GM23338 (cell line): ENCODE measurements around the gene HERC5. TPM values are rescaled to one million over a fixed set of nuclear protein-coding genes. Genes with fewer than 3 reads are reported as not detected.

Experiments
- ATAC-seq: fragments of 200-7000 bp; cut with Tn5 transposase; 3 replicates; pipeline ENCODE4 v1.9.1; 2020
- DNase-seq: peaks from one replicate; pipeline ENCODE4 v3.0.0-alpha.2; 2015; ENCODE audit warnings: low spot score
- H2AFZ ChIP-seq: fragments of 200-600 bp; sonication (generic); 2 replicates; pipeline ENCODE4 v1.8.0; 2016; ENCODE audit warnings: antibody characterized with exemption, mild to moderate bottlenecking, moderate library complexity
- H3F3A ChIP-seq: fragments of 200-600 bp; sonication (generic); replicated peaks from 2 replicates; pipeline ENCODE4 v1.8.0; 2017; ENCODE audit warnings: antibody characterized with exemption, mixed run types, low read depth
- H3K27ac ChIP-seq: fragments of 200-600 bp; sonication (generic); 2 replicates; pipeline ENCODE4 v1.6.1; 2016; ENCODE audit warnings: low read depth
- H3K27me3 ChIP-seq: fragments of 200-600 bp; sonication (generic); 2 replicates; pipeline ENCODE4 v1.8.0; 2016; ENCODE audit warnings: mild to moderate bottlenecking, mixed run types, moderate library complexity; ENCODE audit not compliant: insufficient read depth
- H3K36me3 ChIP-seq: fragments of 200-600 bp; sonication (generic); 2 replicates; pipeline ENCODE4 v1.8.0; 2016; ENCODE audit warnings: mild to moderate bottlenecking; ENCODE audit not compliant: insufficient read depth
- H3K4me1 ChIP-seq: fragments of 200-600 bp; sonication (generic); 2 replicates; pipeline ENCODE4 v1.8.0; 2016; ENCODE audit warnings: mild to moderate bottlenecking, moderate library complexity; ENCODE audit not compliant: insufficient read depth
- H3K4me2 ChIP-seq: fragments of 200-600 bp; sonication (generic); 2 replicates; pipeline ENCODE4 v1.7.1; 2017; ENCODE audit warnings: mixed run types
- H3K4me3 ChIP-seq: fragments of 200-600 bp; sonication (generic); 2 replicates; pipeline ENCODE4 v1.6.1; 2016; ENCODE audit warnings: mixed run types
- H3K79me2 ChIP-seq: fragments of 200-600 bp; sonication (generic); replicated peaks from 2 replicates; pipeline ENCODE4 v1.8.0; 2017; ENCODE audit warnings: mild to moderate bottlenecking; ENCODE audit not compliant: insufficient read depth
- H3K9me2 ChIP-seq: fragments of 200-600 bp; sonication (generic); 2 replicates; pipeline ENCODE4 v1.8.0; 2017; ENCODE audit not compliant: insufficient read depth
- H4K20me1 ChIP-seq: fragments of 200-600 bp; sonication (generic); replicated peaks from 2 replicates; pipeline ENCODE4 v1.8.0; 2017; ENCODE audit warnings: mild to moderate bottlenecking; ENCODE audit not compliant: insufficient read depth
- H3K27ac Mint-ChIP-seq: 2 replicates; pipeline ENCODE4 v1.8.0; 2020; ENCODE audit warnings: inconsistent platforms, mild to moderate bottlenecking, moderate library complexity, mixed read lengths
- H3K27me3 Mint-ChIP-seq: 3 replicates; pipeline ENCODE4 v1.8.0; 2022; ENCODE audit warnings: low read depth, mild to moderate bottlenecking, moderate library complexity, mixed read lengths, inconsistent platforms; ENCODE audit not compliant: insufficient read depth, poor library complexity
- H3K36me3 Mint-ChIP-seq: 3 replicates; pipeline ENCODE4 v1.8.0; 2021; ENCODE audit warnings: low read depth, mild to moderate bottlenecking, inconsistent platforms, moderate library complexity, mixed read lengths
- H3K4me1 Mint-ChIP-seq: 3 replicates; pipeline ENCODE4 v1.8.0; 2020; ENCODE audit warnings: mild to moderate bottlenecking, inconsistent platforms, mixed read lengths
- H3K4me3 Mint-ChIP-seq: 3 replicates; pipeline ENCODE4 v1.8.0; 2021; ENCODE audit warnings: moderate library complexity, mild to moderate bottlenecking, inconsistent platforms, mixed read lengths
- H3K9me3 Mint-ChIP-seq: 3 replicates; pipeline ENCODE4 v1.8.0; 2020; ENCODE audit warnings: moderate library complexity, mild to moderate bottlenecking, inconsistent platforms, mixed read lengths
- CREB1 ChIP-seq: fragments of 250-450 bp; sonication (Bioruptor Pico); IDR thresholded peaks from 2 replicates; pipeline ENCODE4 v1.5.0; 2020; ENCODE audit warnings: low read depth, mild to moderate bottlenecking, moderate library complexity
- EZH2 ChIP-seq: fragments of 200-600 bp; sonication (generic); IDR thresholded peaks from one replicate; pipeline ENCODE4 v1.8.0; 2017; ENCODE audit warnings: antibody characterized with exemption, mild to moderate bottlenecking, low read depth; ENCODE audit not compliant: unreplicated experiment
- EZH2phosphoT487 ChIP-seq: fragments of 200-600 bp; sonication (generic); IDR thresholded peaks from one replicate; pipeline ENCODE4 v1.8.1; 2018; ENCODE audit warnings: antibody characterized with exemption; ENCODE audit not compliant: unreplicated experiment
- JUNB ChIP-seq: IDR thresholded peaks from one replicate; pipeline ENCODE4 v1.6.1; 2016; ENCODE audit warnings: antibody characterized with exemption; ENCODE audit not compliant: unreplicated experiment
- NANOG ChIP-seq: IDR thresholded peaks from 2 replicates; pipeline ENCODE4 v1.6.1; 2016; ENCODE audit warnings: antibody characterized with exemption, borderline replicate concordance
- POLR2AphosphoS5 ChIP-seq: IDR thresholded peaks from 2 replicates; pipeline ENCODE4 v1.6.1; 2016; ENCODE audit warnings: antibody characterized with exemption, low read depth
- REST ChIP-seq: IDR thresholded peaks from one replicate; pipeline ENCODE4 v1.6.1; 2018; ENCODE audit warnings: antibody characterized with exemption; ENCODE audit not compliant: unreplicated experiment
- STAT1 ChIP-seq: IDR thresholded peaks from one replicate; pipeline ENCODE4 v1.6.1; 2016; ENCODE audit warnings: antibody characterized with exemption; ENCODE audit not compliant: unreplicated experiment
- ZNF114 ChIP-seq: fragments of 250-450 bp; sonication (Bioruptor Pico); IDR thresholded peaks from 2 replicates; pipeline ENCODE4 v1.5.0; 2020; ENCODE audit warnings: mild to moderate bottlenecking, moderate library complexity
- ZNF331 ChIP-seq: fragments of 250-450 bp; sonication (Bioruptor Pico); IDR thresholded peaks from 2 replicates; pipeline ENCODE4 v1.5.0; 2020; ENCODE audit warnings: low read depth, mild to moderate bottlenecking, moderate library complexity
- polyA plus RNA-seq: library from polyadenylated mRNA; unstranded; fragments of >200 nt; fragmentation: Nextera tagmentation; extraction: Ambion mirVana; gene quantifications from 2 replicates; pipeline ENCODE4 v1.2.1, GENCODE V29; 2016
- total RNA-seq: library from RNA; depleted of rRNA; stranded (reverse); fragments of >200 nt; shearing (Covaris generic); gene quantifications from 2 replicates; pipeline ENCODE4 v1.2.3, GENCODE V29; 2014
- TF ChIP-seq, protein P1 (sequence below), 2 experiments: fragments of 200-600 bp in 1 of 2; sonication (generic) in 1 of 2; conservative IDR thresholded peaks; 2 replicates each; pipeline versions ENCODE4 v1.5.1 to v1.6.1; 2016 to 2017; ENCODE audit warnings: antibody characterized with exemption in 2 of 2, low read depth in 2 of 2, mild to moderate bottlenecking in 2 of 2, moderate library complexity in 1 of 2
- TF ChIP-seq, protein P2 (sequence below): fragments of 250-450 bp; sonication (Bioruptor Pico); IDR thresholded peaks from 2 replicates; pipeline ENCODE4 v1.5.0; 2020; ENCODE audit warnings: mild to moderate bottlenecking, moderate library complexity
- TF ChIP-seq, protein P3 (sequence below): IDR thresholded peaks from 2 replicates; pipeline ENCODE4 v1.6.1; 2016; ENCODE audit warnings: antibody characterized with exemption

The HERC5 gene
- total and polyA plus RNA-seq, 2 experiments from 2014 or later: 22.8 to 25.1 TPM

DNA sequence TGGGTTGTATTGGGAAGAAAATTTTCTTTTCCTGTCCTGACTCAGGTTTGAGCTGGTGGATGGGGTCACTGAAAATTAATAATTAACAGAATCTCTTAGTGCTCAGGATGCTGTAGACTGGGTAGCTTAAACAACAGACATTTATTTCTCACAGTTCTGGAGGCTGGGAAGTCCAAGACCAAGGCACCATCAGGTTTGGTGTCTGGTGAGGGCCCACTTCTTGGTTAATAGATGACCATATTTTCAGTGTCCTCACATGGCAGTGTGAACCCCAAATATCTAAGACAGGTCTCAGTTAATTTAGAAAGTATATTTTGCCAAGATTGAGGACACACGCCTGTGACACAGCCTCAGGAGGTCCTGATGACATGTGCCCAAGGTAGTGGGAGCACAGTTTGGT is 47.1 kb upstream of the HERC5 start:
- Histone ChIP-seq H3K79me2 (no peaks in the 10 kb centered on the region), H3K9me2 (0 out of 2 replicates have a peak, but pooled peaks cover 3% of the 10 kb centered on the region), H3K4me3 (no peak overlapping the region), H3K36me3 (no peaks in the 10 kb centered on the region), H3K27ac (no peak overlapping the region), H3K4me1 (no peaks in the 10 kb centered on the region), H3F3A (no peaks in the 10 kb centered on the region), H3K27me3 (no peaks in the 10 kb centered on the region), H4K20me1 (no peaks in the 10 kb centered on the region), H3K4me2 (no peak overlapping the region), H2AFZ (no peak overlapping the region)
- DNase-seq (no peak), ATAC-seq (no peak)
- Mint-ChIP-seq H3K27me3 (peaks cover 3% of the 10 kb centered on the region), H3K36me3 (no peaks in the 10 kb centered on the region), H3K4me3 (no peak overlapping the region), H3K27ac (no peak overlapping the region), H3K4me1 (peaks cover 11% of the 10 kb centered on the region; the same call in 2 of the 3 replicates), H3K9me3 (no peaks in the 10 kb centered on the region)
- TF ChIP-seq, protein P1, sequence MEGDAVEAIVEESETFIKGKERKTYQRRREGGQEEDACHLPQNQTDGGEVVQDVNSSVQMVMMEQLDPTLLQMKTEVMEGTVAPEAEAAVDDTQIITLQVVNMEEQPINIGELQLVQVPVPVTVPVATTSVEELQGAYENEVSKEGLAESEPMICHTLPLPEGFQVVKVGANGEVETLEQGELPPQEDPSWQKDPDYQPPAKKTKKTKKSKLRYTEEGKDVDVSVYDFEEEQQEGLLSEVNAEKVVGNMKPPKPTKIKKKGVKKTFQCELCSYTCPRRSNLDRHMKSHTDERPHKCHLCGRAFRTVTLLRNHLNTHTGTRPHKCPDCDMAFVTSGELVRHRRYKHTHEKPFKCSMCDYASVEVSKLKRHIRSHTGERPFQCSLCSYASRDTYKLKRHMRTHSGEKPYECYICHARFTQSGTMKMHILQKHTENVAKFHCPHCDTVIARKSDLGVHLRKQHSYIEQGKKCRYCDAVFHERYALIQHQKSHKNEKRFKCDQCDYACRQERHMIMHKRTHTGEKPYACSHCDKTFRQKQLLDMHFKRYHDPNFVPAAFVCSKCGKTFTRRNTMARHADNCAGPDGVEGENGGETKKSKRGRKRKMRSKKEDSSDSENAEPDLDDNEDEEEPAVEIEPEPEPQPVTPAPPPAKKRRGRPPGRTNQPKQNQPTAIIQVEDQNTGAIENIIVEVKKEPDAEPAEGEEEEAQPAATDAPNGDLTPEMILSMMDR (conservative IDR thresholded peaks at IDR 0.05; ENCODE audit: low read depth in 2 of 2): no peak
- TF ChIP-seq, protein P2, sequence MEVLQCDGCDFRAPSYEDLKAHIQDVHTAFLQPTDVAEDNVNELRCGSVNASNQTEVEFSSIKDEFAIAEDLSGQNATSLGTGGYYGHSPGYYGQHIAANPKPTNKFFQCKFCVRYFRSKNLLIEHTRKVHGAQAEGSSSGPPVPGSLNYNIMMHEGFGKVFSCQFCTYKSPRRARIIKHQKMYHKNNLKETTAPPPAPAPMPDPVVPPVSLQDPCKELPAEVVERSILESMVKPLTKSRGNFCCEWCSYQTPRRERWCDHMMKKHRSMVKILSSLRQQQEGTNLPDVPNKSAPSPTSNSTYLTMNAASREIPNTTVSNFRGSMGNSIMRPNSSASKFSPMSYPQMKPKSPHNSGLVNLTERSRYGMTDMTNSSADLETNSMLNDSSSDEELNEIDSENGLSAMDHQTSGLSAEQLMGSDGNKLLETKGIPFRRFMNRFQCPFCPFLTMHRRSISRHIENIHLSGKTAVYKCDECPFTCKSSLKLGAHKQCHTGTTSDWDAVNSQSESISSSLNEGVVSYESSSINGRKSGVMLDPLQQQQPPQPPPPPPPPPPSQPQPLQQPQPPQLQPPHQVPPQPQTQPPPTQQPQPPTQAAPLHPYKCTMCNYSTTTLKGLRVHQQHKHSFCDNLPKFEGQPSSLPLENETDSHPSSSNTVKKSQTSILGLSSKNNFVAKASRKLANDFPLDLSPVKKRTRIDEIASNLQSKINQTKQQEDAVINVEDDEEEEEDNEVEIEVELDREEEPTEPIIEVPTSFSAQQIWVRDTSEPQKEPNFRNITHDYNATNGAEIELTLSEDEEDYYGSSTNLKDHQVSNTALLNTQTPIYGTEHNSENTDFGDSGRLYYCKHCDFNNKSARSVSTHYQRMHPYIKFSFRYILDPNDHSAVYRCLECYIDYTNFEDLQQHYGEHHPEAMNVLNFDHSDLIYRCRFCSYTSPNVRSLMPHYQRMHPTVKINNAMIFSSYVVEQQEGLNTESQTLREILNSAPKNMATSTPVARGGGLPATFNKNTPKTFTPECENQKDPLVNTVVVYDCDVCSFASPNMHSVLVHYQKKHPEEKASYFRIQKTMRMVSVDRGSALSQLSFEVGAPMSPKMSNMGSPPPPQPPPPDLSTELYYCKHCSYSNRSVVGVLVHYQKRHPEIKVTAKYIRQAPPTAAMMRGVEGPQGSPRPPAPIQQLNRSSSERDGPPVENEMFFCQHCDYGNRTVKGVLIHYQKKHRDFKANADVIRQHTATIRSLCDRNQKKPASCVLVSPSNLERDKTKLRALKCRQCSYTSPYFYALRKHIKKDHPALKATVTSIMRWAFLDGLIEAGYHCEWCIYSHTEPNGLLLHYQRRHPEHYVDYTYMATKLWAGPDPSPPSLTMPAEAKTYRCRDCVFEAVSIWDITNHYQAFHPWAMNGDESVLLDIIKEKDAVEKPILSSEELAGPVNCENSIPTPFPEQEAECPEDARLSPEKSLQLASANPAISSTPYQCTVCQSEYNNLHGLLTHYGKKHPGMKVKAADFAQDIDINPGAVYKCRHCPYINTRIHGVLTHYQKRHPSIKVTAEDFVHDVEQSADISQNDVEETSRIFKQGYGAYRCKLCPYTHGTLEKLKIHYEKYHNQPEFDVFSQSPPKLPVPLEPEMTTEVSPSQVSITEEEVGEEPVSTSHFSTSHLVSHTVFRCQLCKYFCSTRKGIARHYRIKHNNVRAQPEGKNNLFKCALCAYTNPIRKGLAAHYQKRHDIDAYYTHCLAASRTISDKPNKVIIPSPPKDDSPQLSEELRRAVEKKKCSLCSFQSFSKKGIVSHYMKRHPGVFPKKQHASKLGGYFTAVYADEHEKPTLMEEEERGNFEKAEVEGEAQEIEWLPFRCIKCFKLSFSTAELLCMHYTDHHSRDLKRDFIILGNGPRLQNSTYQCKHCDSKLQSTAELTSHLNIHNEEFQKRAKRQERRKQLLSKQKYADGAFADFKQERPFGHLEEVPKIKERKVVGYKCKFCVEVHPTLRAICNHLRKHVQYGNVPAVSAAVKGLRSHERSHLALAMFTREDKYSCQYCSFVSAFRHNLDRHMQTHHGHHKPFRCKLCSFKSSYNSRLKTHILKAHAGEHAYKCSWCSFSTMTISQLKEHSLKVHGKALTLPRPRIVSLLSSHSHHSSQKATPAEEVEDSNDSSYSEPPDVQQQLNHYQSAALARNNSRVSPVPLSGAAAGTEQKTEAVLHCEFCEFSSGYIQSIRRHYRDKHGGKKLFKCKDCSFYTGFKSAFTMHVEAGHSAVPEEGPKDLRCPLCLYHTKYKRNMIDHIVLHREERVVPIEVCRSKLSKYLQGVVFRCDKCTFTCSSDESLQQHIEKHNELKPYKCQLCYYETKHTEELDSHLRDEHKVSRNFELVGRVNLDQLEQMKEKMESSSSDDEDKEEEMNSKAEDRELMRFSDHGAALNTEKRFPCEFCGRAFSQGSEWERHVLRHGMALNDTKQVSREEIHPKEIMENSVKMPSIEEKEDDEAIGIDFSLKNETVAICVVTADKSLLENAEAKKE (CRISPR knock-in tag): no peak
- TF ChIP-seq CREB1 (no peak), POLR2AphosphoS5 (no peak), EZH2 (no peak), ZNF114 (CRISPR knock-in tag) (no peak), REST (no peak), JUNB (no peak), EZH2phosphoT487 (no peak), NANOG (no peak), STAT1 (no peak), ZNF331 (CRISPR knock-in tag) (no peak)
- TF ChIP-seq, protein P3, sequence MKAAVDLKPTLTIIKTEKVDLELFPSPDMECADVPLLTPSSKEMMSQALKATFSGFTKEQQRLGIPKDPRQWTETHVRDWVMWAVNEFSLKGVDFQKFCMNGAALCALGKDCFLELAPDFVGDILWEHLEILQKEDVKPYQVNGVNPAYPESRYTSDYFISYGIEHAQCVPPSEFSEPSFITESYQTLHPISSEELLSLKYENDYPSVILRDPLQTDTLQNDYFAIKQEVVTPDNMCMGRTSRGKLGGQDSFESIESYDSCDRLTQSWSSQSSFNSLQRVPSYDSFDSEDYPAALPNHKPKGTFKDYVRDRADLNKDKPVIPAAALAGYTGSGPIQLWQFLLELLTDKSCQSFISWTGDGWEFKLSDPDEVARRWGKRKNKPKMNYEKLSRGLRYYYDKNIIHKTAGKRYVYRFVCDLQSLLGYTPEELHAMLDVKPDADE: no peak
